HG03378 (cell line): Measurements from ENCODE around the gene DDO.

ENCODE experiments used
- ATAC-seq: cut with Tn5 transposase; IDR thresholded peaks from one replicate; pipeline ENCODE4 v1.9.1; 2021; ENCODE audit warnings: mild to moderate bottlenecking, moderate library complexity; ENCODE audit not compliant: unreplicated experiment

DDO gene

GRCh38 chr6:110421749-110422443 is 6.5 kb upstream of the DDO start:
- ATAC-seq, result no peak

- no peak for ATAC-seq
Measured at GRCh38 chr6:110419028-110419739, 3.8 kb upstream of the DDO start.

- no peak for ATAC-seq
Measured at GRCh38 chr6:110418594-110418993, 3.2 kb upstream of the DDO start.

- ATAC-seq, result no peak
Measured at GRCh38 chr6:110414669-110415068, 706 bp downstream of the DDO start.

- ATAC-seq, result no peak
Measured at GRCh38 chr6:110412360-110412759, 3.0 kb downstream of the DDO start.

- no peak for ATAC-seq
Measured at GRCh38 chr6:110410511-110410910, 4.9 kb downstream of the DDO start.

- ATAC-seq, result no peak
Measured at GRCh38 chr6:110409794-110410193, 5.6 kb downstream of the DDO start.

- no peak for ATAC-seq
Measured at GRCh38 chr6:110408901-110409300, 6.5 kb downstream of the DDO start.

- ATAC-seq, result no peak
Measured at GRCh38 chr6:110404607-110405006, 10.8 kb downstream of the DDO start.

GRCh38 chr6:110401585-110402176 is 13.7 kb downstream of the DDO start:
- ATAC-seq, result no peak

GRCh38 chr6:110400208-110400607 is 15.2 kb downstream of the DDO start:
- ATAC-seq, result no peak

- no peak for ATAC-seq
Measured at GRCh38 chr6:110399219-110400071, 15.9 kb downstream of the DDO start.

- no peak for ATAC-seq
Measured at GRCh38 chr6:110398778-110399177, 16.6 kb downstream of the DDO start.

GRCh38 chr6:110395221-110395620 is 20.2 kb downstream of the DDO start:
- no peak for ATAC-seq

- no peak for ATAC-seq
Measured at GRCh38 chr6:110394409-110394808, 21.0 kb downstream of the DDO start.

- no peak for ATAC-seq
Measured at GRCh38 chr6:110392727-110393126, 22.6 kb downstream of the DDO start.

- no peak for ATAC-seq
Measured at GRCh38 chr6:110390404-110390803, 25.0 kb downstream of the DDO start.

GRCh38 chr6:110389689-110390382 is 25.5 kb downstream of the DDO start:
- ATAC-seq, result no peak

- no peak for ATAC-seq
Measured at GRCh38 chr6:110387986-110388385, 27.4 kb downstream of the DDO start.

- no peak for ATAC-seq
Measured at GRCh38 chr6:110385458-110385863, 29.9 kb downstream of the DDO start.

- no peak for ATAC-seq
Measured at GRCh38 chr6:110378552-110378951, 36.8 kb downstream of the DDO start.
